Breast epithelium (tissue), 3 donors: ENCODE data around the gene TPK1.

Experiments used
- CTCF ChIP-seq, 3 donors: fragments of 450-650 bp; IDR thresholded peaks; one replicate each; pipeline ENCODE4 v1.5.1; 2016 to 2017; ENCODE audit warnings: antibody characterized with exemption in 3 of 3, mild to moderate bottlenecking in 3 of 3, moderate library complexity in 3 of 3
- POLR2A ChIP-seq: fragments of 450-650 bp; IDR thresholded peaks from one replicate; pipeline ENCODE4 v1.6.1; 2016; ENCODE audit warnings: antibody characterized with exemption, mild to moderate bottlenecking, moderate library complexity
- POLR2AphosphoS5 ChIP-seq, 3 donors: sonication (generic); formaldehyde crosslinking; IDR thresholded peaks; one replicate each; pipeline ENCODE4 v1.6.1; 2017; ENCODE audit warnings: antibody characterized with exemption in 3 of 3

- TF ChIP-seq POLR2A = no peak
- no peak for TF ChIP-seq POLR2AphosphoS5 (IDR thresholded peaks at IDR 0.05)
- TF ChIP-seq CTCF (IDR thresholded peaks at IDR 0.05) = no peak
Observed at GRCh38 chr7:144775749-144776148, 60.1 kb downstream of the TPK1 start.
